Thyroid gland (tissue), 4 donors: ENCODE measurements around the gene C8G.

Source experiments
- POLR2A ChIP-seq, 2 donors: fragments of 450-650 bp; IDR thresholded peaks; one replicate each; pipeline ENCODE4 v1.6.1; 2017; ENCODE audit warnings: antibody characterized with exemption in 2 of 2, mild to moderate bottlenecking in 2 of 2, moderate library complexity in 1 of 2
- TF ChIP-seq, protein P1 (sequence below), 6 experiments: fragments of 200-600 bp in 3 of 6; fragments of 450-650 bp in 3 of 6; sonication (generic) in 3 of 6; IDR thresholded peaks; one replicate each; pipeline ENCODE4 v1.5.1; 2016 to 2019; ENCODE audit warnings: antibody characterized with exemption in 6 of 6, mild to moderate bottlenecking in 2 of 6, inconsistent platforms in 1 of 6, moderate library complexity in 1 of 6

DNA sequence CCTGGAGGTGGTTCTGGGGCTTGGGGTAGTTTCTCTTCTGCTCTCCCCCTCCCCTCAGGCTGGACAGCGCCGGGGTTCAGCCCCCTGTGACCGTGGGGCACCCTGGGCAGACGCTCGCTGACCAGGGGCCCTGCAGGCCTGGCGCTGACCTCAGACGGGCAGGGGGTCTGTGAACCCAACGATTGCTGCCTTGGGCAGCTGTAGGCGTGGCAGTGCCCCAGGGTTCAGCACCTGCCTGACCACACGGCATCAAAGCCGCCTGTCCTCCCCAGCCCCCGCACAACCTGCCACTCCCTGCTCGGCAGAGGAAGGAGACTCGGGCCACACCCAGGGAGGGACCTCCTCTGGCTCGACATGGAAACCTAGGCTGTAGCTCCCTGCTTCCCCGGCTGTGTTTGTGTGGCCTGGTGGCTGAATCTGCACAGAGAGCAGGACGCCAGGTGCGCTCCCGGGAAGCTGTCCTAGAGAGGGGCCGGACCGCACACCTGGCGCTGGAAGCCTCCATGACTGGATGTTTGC is 19.2 kb downstream of the C8G start:
- TF ChIP-seq, protein P1, sequence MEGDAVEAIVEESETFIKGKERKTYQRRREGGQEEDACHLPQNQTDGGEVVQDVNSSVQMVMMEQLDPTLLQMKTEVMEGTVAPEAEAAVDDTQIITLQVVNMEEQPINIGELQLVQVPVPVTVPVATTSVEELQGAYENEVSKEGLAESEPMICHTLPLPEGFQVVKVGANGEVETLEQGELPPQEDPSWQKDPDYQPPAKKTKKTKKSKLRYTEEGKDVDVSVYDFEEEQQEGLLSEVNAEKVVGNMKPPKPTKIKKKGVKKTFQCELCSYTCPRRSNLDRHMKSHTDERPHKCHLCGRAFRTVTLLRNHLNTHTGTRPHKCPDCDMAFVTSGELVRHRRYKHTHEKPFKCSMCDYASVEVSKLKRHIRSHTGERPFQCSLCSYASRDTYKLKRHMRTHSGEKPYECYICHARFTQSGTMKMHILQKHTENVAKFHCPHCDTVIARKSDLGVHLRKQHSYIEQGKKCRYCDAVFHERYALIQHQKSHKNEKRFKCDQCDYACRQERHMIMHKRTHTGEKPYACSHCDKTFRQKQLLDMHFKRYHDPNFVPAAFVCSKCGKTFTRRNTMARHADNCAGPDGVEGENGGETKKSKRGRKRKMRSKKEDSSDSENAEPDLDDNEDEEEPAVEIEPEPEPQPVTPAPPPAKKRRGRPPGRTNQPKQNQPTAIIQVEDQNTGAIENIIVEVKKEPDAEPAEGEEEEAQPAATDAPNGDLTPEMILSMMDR (IDR thresholded peaks at IDR 0.05): no peak
- TF ChIP-seq POLR2A (IDR thresholded peaks at IDR 0.05): no peak
